HG03103 (cell line): ENCODE measurements around the gene PAAF1.
"Not testable (repeated sequence)": the region's sequence is repeated elsewhere in the genome, so short reads cannot be mapped to it uniquely, and the experiment has no call there.

Experiments
- ATAC-seq: cut with Tn5 transposase; IDR thresholded peaks from one replicate; pipeline ENCODE4 v1.9.1; 2021; ENCODE audit warnings: low read depth; ENCODE audit not compliant: unreplicated experiment

Gene PAAF1

DNA sequence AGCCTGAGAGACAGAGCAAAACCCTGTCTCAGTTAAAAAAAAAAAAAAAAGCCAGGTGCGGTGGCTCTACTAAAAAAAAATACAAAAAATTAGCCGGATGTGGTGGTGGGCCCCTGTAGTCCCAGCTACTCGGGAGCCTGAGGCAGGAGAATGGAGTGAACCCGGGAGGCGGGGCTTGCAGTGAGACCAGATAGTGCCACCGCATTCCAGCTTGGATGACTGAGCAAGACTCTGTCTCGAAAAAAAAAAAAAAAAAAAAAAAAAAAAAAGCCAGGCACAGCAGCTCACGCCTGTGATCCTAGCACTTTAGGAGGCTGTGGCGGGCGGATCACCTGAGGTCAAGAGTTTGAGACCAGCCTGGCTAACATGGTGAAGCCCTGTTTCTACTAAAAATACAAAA, 3.6 kb downstream of the PAAF1 start:
- not testable (repeated sequence) for ATAC-seq

DNA sequence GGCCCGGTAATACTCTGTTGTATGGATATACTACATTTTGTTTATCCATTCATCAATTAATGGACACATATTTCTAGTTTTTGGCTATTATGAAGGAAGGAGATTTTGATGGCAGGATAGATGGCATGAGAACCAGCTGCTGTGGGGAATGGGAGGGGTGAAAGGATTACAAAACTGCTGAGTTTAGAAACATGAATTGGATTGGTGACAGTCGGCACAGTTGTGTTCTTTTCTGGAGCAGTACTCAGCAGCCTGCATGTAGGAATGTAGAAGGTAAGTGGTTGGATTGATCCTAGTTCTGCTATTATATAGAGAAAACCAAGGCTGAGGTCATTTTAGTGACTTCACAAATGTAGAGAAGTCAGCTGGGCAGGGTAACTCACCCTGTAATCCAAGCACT, 7.1 kb downstream of the PAAF1 start:
- ATAC-seq, result no peak

DNA sequence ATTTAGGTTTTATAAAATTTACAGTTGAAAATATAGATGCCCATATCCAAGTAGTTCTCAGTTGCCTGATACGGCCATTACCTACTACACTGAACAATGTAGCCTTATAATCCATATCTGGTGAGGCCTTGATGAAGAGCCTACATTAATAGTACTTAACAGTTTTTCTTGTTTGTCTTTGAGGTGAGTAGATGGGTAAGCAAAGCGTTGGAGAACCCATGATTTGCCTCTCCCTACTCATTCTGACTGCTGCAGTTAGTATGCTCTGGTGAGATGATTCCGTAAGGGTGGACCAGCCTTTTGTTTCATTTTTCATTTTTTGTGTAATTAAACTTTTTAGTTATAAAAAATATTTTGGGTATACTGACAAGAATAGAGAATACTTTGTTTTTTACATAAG, 11.4 kb downstream of the PAAF1 start:
- ATAC-seq, result no peak

DNA sequence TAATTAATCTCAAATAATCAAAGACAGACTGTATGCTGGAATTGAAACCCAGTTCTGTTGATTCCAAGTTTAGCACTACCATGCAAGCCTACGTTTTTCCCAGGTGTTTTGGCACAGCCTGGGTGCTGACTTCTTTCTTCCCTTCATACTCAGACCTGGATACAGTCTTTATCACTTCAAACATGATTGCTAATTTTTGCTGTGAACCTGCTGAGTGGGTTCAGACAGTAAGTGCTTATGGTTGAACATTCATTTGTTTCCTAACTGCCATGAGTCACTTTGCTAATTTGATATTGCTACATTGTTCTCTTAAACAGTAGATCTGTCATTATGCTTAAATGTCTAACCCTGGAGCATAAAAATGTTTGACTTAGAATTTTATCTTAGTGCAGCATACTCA, 12.2 kb downstream of the PAAF1 start:
- no peak for ATAC-seq

- ATAC-seq, result no peak
Observed at GRCh38 chr11:73889536-73889935, 12.7 kb downstream of the PAAF1 start.

GRCh38 chr11:73893041-73893440, 16.2 kb downstream of the PAAF1 start:
- ATAC-seq, result no peak

DNA sequence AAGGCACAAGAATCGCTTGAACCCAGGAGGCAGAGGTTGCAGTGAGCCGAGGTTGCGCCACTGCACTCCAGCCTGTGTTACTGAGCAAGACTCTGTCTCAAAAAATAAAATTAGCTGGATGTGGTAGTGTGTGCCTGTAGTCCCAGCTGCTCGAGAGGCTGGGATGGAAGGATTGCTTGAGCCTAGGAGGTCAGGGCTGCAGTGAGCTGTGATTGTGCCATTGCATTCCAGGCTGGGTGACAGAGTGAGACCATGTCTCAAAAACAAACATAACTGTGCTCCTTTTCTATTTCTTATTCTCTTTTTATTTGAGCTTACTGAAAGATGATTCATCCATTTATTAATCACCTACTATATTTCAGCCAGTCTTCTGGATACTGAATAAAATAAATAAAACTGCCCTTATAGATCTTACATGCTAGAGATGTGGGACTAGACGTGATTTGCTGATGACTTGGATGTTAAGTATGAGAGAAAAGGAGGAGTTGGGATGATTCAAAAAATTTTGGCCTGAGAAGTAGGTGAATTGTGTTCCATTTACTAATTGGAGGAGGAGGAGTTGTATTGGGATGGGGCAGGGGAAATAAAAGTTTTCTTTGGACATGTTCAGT, 18.0 kb downstream of the PAAF1 start:
- ATAC-seq, result no peak

DNA sequence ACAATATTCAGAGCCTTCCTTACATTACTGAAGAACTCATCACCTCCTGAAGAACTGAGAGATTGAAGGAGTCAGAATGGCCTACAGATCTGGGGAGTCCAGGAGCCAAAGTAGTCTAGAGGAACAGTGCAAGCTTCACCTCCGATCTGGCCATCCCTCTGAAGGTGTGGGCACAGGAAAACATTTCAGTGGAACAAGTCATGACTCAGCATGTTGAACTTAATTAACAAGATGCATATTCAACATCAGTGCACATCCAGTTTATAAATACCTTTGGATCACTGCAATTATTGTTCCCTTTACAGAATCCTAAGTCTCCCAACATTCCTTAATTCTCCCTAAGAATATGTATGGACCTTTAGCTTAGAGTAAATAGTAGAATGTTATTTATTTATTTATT, 25.5 kb downstream of the PAAF1 start:
- ATAC-seq, result no peak

- no peak for ATAC-seq
Observed at GRCh38 chr11:73907191-73907590, 30.4 kb downstream of the PAAF1 start.

GRCh38 chr11:73912026-73912425, 35.2 kb downstream of the PAAF1 start:
- no peak for ATAC-seq

GRCh38 chr11:73913472-73913871, 36.7 kb downstream of the PAAF1 start:
- ATAC-seq, result no peak

DNA sequence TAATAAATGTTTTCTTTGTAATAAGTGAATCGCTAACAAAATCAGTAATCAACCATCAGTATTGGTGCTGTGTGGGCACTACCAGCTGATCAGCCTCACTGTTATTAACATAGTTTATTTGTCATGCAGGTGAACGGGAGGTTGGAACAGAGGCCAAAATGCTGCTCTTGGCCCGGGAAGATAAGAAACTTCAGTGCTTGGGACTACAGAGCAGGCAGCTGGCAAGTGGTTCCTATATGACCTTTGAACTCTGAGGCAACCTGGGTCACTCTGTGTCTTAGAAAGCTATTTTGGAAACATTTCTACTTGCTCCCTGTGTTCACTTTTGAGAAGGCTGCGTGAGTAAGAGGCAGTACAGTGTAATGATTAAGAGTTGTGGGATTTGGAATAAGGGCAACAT, 37.5 kb downstream of the PAAF1 start:
- ATAC-seq, result no peak

GRCh38 chr11:73916435-73916834, 39.6 kb downstream of the PAAF1 start:
- no peak for ATAC-seq

DNA sequence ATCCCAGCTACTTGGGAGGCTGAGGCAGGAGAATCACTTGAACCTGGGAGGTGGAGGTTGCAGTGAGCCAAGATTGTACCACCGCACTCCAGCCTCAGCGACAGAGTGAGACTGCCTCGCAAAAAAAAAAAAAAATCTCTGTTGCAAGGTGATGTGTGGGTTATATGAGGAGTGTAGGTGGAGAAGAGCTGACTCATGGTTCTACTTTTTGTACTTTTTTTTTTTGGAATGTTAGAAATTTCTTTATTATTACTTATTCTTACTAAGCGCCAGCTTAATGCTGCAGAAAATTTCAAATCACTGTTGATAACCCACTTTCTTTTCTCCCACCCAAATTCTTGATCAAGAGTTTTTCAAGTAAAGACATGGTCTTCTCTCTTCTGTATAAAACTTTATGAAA, 44.4 kb downstream of the PAAF1 start:
- ATAC-seq, result no peak

DNA sequence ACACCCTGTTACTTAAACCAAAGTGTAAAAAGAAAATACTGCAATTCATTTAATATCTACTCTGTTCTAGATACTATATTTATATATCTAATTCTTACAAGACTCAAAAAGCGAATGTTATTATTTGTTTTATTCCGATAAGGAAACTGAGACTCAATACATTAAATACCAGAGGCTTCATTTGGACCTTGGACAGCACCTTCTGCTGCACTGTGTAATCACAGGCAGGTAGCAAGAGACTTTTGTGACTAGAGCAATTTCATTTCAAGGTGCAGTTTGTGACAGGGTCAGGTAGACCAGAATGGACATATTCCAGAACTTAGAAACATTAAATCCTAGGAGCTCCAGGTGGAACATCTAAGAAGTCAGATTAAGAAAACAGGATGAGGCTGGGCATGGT, 52.6 kb downstream of the PAAF1 start:
- no peak for ATAC-seq

GRCh38 chr11:73931039-73931645, 54.3 kb downstream of the PAAF1 start:
- ATAC-seq, result no peak

DNA sequence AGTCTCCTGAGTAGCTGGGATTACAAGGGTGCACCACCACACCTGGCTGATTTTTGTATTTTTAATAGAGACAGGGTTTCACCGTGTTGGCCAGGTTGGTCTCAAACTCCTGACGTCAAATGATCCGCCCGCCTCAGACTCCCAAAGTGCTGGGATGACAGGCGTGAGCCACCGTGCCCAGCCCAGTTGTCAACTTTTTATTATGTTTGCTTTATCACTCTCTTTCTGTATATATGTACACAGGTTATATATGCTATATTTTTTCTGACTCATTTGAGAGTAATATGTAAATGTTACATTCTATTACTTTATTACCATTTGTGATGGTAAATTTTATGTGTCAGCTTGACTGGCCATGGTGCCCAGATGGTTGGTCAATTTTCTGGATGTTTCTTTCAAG, 55.2 kb downstream of the PAAF1 start:
- ATAC-seq, result no peak

DNA sequence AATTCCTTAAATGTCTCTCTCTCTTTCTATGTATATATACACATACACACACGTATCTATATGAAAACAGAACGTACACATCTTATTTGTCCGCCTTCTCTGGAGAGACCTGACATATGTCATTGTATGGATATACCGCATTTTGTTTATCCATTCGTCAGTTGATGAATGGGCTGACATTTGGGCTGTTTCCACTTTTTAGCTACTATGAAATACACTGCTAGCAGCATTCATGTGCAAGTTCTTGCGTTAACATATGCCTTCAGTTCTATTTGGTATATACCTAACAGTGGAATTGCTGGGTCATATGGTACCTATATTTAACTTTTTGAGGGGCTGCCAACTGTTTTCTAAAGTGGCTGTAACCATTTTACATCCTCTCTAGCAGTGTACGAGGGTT, 56.0 kb downstream of the PAAF1 start:
- no peak for ATAC-seq

DNA sequence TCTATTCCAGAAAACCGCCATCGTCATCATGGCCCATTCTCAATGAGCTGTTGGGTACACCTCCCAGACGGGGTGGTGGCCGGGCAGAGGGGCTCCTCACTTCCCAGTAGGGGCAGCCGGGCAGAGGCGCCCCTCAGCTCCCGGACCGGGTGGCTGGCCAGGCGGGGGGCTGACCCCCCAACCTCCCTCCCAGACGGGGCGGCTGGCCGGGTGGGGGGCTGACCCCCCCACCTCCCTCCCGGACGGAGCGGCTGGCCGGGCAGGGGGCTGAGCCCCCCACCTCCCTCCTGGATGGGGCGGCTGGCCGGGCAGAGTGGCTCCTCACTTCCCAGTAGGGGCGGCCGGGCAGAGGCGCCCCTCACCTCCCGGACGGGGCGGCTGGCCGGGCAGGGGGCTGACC, 59.2 kb downstream of the PAAF1 start:
- not testable (repeated sequence) for ATAC-seq

DNA sequence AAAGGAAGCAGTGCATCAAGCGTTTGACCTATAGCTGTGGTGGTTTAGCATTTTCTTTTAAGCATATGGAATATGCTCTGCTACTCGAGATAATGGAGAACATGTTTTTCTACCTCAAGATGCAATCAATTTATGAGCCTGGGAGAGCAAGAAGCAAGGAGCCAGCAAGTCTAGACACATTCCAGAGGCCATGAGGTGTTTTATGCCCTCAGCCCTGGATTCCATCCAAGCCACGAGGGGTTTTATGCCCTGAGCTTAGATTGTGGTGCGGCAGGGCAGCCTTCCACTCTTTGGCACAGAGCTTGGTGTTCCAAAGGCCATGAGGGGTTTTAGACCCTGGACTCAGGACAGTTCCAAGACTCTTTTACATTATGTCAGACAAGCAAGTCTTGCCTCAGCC, 62.3 kb downstream of the PAAF1 start:
- no peak for ATAC-seq

DNA sequence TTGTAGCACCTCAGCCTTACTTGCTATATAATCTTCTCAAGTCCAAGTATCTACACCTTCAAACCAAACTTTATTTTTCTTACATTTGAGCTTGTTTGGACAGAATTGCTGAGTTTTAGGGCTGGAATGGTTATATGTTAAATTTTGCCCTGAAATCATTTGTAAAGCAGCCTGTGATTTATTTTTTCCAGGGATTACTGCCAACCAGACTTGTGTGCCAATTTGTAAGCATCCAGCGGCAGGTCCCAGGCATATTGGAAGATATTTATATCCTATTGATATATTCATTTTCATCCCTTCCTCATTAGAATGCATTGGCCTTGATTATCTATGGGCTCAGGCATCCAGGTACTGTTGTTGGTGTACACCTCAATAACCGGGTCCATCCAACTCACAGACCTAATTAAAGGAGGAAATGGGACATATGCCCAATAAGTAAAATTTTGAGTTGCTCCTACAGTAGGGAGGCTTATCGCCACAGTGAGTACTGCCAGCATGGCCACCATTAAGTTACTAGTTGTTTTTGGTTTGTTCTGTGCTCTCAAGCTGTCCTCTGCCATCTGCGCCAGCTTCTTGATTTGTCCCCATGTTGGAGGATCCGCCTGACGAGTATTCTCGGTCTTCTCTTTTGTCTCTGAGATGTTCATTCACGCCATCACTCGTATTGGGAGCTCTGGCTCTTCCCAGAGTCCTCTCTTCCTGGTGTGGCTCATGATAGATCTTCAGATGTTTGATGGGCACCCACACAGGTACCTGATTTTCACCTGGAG, 64.2 kb downstream of the PAAF1 start:
- no peak for ATAC-seq

DNA sequence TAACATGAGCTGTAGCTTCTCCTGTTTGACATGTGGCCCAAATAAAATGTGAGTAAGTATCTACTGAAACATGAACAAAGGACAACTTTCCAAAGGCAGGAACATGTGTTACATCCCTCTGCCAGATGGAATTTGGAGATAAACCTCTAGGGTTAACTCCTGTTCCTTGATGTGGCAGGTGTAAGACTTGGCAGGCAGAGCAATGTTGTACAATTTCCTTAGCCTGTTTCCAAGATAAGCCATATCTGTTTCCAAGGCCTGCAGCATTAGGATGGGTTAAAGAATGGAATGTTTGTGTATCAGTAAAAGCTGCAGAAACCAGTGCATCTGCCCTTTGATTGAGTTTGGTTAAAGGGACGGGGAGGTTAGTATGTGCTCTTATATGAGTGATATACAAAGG, 65.2 kb downstream of the PAAF1 start:
- ATAC-seq, result no peak
